ENCODE measurements around the gene BID.
"Not testable (repeated sequence)": the region's sequence is repeated elsewhere in the genome, so short reads cannot be mapped to it uniquely, and the experiment has no call there.

BID gene

GRCh38 chr22:17767233-17768065 is 6.8 kb downstream of the BID start:
- peak; percentile 43 for DNase-seq

GRCh38 chr22:17764852-17765251 is 9.4 kb downstream of the BID start:
- not testable (repeated sequence) for DNase-seq

GRCh38 chr22:17764036-17764435 is 10.2 kb downstream of the BID start:
- no peak for DNase-seq

GRCh38 chr22:17763442-17763841 is 10.8 kb downstream of the BID start:
- DNase-seq = not testable (repeated sequence)

GRCh38 chr22:17761138-17761488 is 13.2 kb downstream of the BID start:
- no peak for DNase-seq

GRCh38 chr22:17754233-17754925 is 19.9 kb downstream of the BID start:
- DNase-seq = peak; percentile 57

GRCh38 chr22:17753401-17753989 is 20.8 kb downstream of the BID start:
- DNase-seq = no peak

GRCh38 chr22:17751596-17751995 is 22.7 kb downstream of the BID start:
- no peak for DNase-seq

- no peak for DNase-seq
Measured at GRCh38 chr22:17749605-17750395, 24.5 kb downstream of the BID start.

GRCh38 chr22:17748555-17749353 is 25.5 kb downstream of the BID start:
- DNase-seq = no peak

- DNase-seq = no peak
Measured at GRCh38 chr22:17746916-17747315, 27.4 kb downstream of the BID start.

- no peak for DNase-seq
Measured at GRCh38 chr22:17744430-17744829, 29.8 kb downstream of the BID start.

- no peak for DNase-seq
Measured at GRCh38 chr22:17743661-17744411, 30.4 kb downstream of the BID start.

GRCh38 chr22:17742527-17742902 is 31.8 kb downstream of the BID start:
- peak; percentile 79 for DNase-seq

GRCh38 chr22:17741866-17742526 is 32.3 kb downstream of the BID start:
- no peak for DNase-seq

- no peak for DNase-seq
Measured at GRCh38 chr22:17739196-17739975, 34.9 kb downstream of the BID start.

GRCh38 chr22:17738386-17739128 is 35.7 kb downstream of the BID start:
- DNase-seq = no peak

- DNase-seq = no peak
Measured at GRCh38 chr22:17734187-17734586, 40.1 kb downstream of the BID start.

GRCh38 chr22:17733466-17733865 is 40.8 kb downstream of the BID start:
- DNase-seq = no peak

All from CD4-positive, alpha-beta T cell treated with Interleukin-17A for 4 hours (primary cell).